HCT116 (cell line): ENCODE measurements around the gene TNPO2. TPM values are rescaled to one million over a fixed set of nuclear protein-coding genes. Genes with fewer than 3 reads are reported as not detected.

Source experiments
- ATAC-seq: fragments of 200-7000 bp; cut with Tn5 transposase; 2 replicates; pipeline ENCODE4 v1.9.1; 2020; ENCODE audit warnings: mild to moderate bottlenecking, moderate library complexity
- BruUV-seq: library from RNA; stranded (reverse); fragments of 400-500 nt; replicated peaks from 2 replicates; lab custom pipeline; 2021; lab: Mats Ljungman, UMichigan
- CTCF ChIA-PET: fragments of 300-600 bp; sonication (Branson Sonifier 250); formaldehyde crosslinking; loops from one replicate; lab custom pipeline; 2021; ENCODE audit warnings: antibody characterized with exemption; lab: Charles Lee
- POLR2A ChIA-PET: fragments of 300-600, 350-600 bp; sonication (Branson Sonifier 250); formaldehyde crosslinking; loops from one replicate; lab custom pipeline; 2021; ENCODE audit warnings: antibody characterized with exemption; lab: Charles Lee
- RAD21 ChIA-PET, 2 experiments: fragments of 300-600 bp; sonication (Branson Sonifier 250); formaldehyde crosslinking; loops; one replicate each; lab custom pipeline; 2023; ENCODE audit warnings: low total read pairs in 2 of 2; ENCODE audit not compliant: uncharacterized antibody in 2 of 2, unreplicated experiment in 2 of 2, low non-redundant PET in 1 of 2; lab: Charles Lee
- DNase-seq: peaks from one replicate; pipeline ENCODE4 v3.0.0-alpha.2; 2010; ENCODE audit warnings: low read depth, low spot score
- H2AFZ ChIP-seq: fragments of 200-600 bp; shearing (Covaris generic), sonication (generic); 2 replicates; pipeline ENCODE4 v1.6.1; 2017; ENCODE audit warnings: low read depth, mixed run types, mixed read lengths, antibody characterized with exemption, low read length; ENCODE audit not compliant: poor library complexity, severe bottlenecking
- H3K27ac ChIP-seq: 2 replicates; pipeline ENCODE4 v1.5.1; 2012; ENCODE audit warnings: low read depth, low read length
- H3K27me3 ChIP-seq: fragments of 200-600 bp; sonication (generic); 2 replicates; pipeline ENCODE4 v1.6.1; 2016; ENCODE audit warnings: mixed run types, low read length, mixed read lengths; ENCODE audit not compliant: insufficient read depth
- H3K36me3 ChIP-seq, 2 experiments: fragments of 200-500 bp in 1 of 2; fragments of 200-600 bp in 1 of 2; sonication (Bioruptor generic) in 1 of 2; sonication (generic) in 1 of 2; 2 replicates each; pipeline versions ENCODE4 v1.5.1 to v1.6.1; 2014 to 2016; ENCODE audit warnings: low read length in 2 of 2, inconsistent platforms in 1 of 2, mixed read lengths in 1 of 2, mixed run types in 1 of 2; ENCODE audit not compliant: insufficient read depth in 2 of 2, control insufficient read depth in 1 of 2
- H3K4me1 ChIP-seq, 2 experiments: fragments of 200-600 bp in 1 of 2; sonication (generic) in 1 of 2; 2 replicates each; pipeline versions ENCODE4 v1.5.1 to v1.6.1; 2012 to 2017; ENCODE audit warnings: low read length in 2 of 2, inconsistent platforms in 1 of 2, mild to moderate bottlenecking in 1 of 2, mixed read lengths in 1 of 2, mixed run types in 1 of 2, moderate library complexity in 1 of 2; ENCODE audit not compliant: insufficient read depth in 2 of 2, control insufficient read depth in 1 of 2
- H3K4me2 ChIP-seq: fragments of 200-600 bp; sonication (generic); 2 replicates; pipeline ENCODE4 v1.6.1; 2017; ENCODE audit warnings: mixed run types, low read length, mixed read lengths
- H3K4me3 ChIP-seq, 2 experiments: fragments of 200-600 bp in 1 of 2; sonication (generic) in 1 of 2; replicated peaks in 1 of 2; 2 replicates each; pipeline ENCODE4 v1.5.1; 2011 to 2016; ENCODE audit warnings: low read length in 2 of 2, control low read depth in 1 of 2, low read depth in 1 of 2, mild to moderate bottlenecking in 1 of 2, mixed read lengths in 1 of 2, mixed run types in 1 of 2
- H3K79me2 ChIP-seq: fragments of 200-600 bp; sonication (generic); 2 replicates; pipeline ENCODE4 v1.6.1; 2017; ENCODE audit warnings: mild to moderate bottlenecking, mixed run types, low read length, moderate library complexity, mixed read lengths; ENCODE audit not compliant: insufficient read depth
- H3K9ac ChIP-seq: fragments of 200-600 bp; sonication (generic); 2 replicates; pipeline ENCODE4 v1.6.1; 2016; ENCODE audit warnings: low read length, mixed read lengths
- H3K9me2 ChIP-seq: fragments of 200-600 bp; sonication (generic), shearing (Covaris generic); 2 replicates; pipeline ENCODE4 v1.6.1; 2017; ENCODE audit warnings: mixed run types, mild to moderate bottlenecking, moderate library complexity; ENCODE audit not compliant: insufficient read depth
- H3K9me3 ChIP-seq, 2 experiments: fragments of 200-500 bp in 1 of 2; fragments of 200-600 bp in 1 of 2; sonication (Bioruptor generic) in 1 of 2; sonication (generic) in 1 of 2; 2 replicates each; pipeline ENCODE4 v1.6.1; 2014 to 2017; ENCODE audit warnings: low read length in 2 of 2, mixed read lengths in 2 of 2, inconsistent platforms in 1 of 2, low read depth in 1 of 2, mild to moderate bottlenecking in 1 of 2, mixed run types in 1 of 2, moderate library complexity in 1 of 2; ENCODE audit not compliant: control insufficient read depth in 1 of 2, insufficient read depth in 1 of 2
- H4K20me1 ChIP-seq: fragments of 200-600 bp; sonication (generic), shearing (Covaris generic); 2 replicates; pipeline ENCODE4 v1.6.1; 2017; ENCODE audit warnings: mixed run types, mild to moderate bottlenecking, moderate library complexity; ENCODE audit not compliant: insufficient read depth
- CEBPB ChIP-seq: IDR thresholded peaks from 2 replicates; pipeline ENCODE4 v1.6.1; 2012; ENCODE audit warnings: low read depth
- EGR1 ChIP-seq: IDR thresholded peaks from 2 replicates; pipeline ENCODE4 v1.6.1; 2012; ENCODE audit warnings: low read depth
- EZH2 ChIP-seq: fragments of 200-600 bp; sonication (generic); IDR thresholded peaks from 2 replicates; pipeline ENCODE4 v1.6.1; 2017; ENCODE audit warnings: antibody characterized with exemption, mixed run types
- EZH2phosphoT487 ChIP-seq: fragments of 200-600 bp; IDR thresholded peaks from 2 replicates; pipeline ENCODE4 v1.6.1; 2018; ENCODE audit warnings: antibody characterized with exemption, borderline replicate concordance
- FOSL1 ChIP-seq: IDR thresholded peaks from 2 replicates; pipeline ENCODE4 v1.6.1; 2012; ENCODE audit warnings: low read depth
- JUND ChIP-seq: IDR thresholded peaks from 2 replicates; pipeline ENCODE4 v1.6.1; 2012
- POLR2A ChIP-seq: IDR thresholded peaks from 2 replicates; pipeline ENCODE4 v1.7.0; 2011; ENCODE audit warnings: borderline replicate concordance; ENCODE audit not compliant: insufficient read depth, insufficient read length; ENCODE audit errors: extremely low read depth
- POLR2AphosphoS5 ChIP-seq: IDR thresholded peaks from 2 replicates; pipeline ENCODE4 v1.6.1; 2011; ENCODE audit warnings: mild to moderate bottlenecking, low read depth, low read length, moderate library complexity
- RAD21 ChIP-seq: IDR thresholded peaks from 2 replicates; pipeline ENCODE4 v1.6.1; 2012; ENCODE audit warnings: low read depth, mild to moderate bottlenecking
- SIN3A ChIP-seq: IDR thresholded peaks from 2 replicates; pipeline ENCODE4 v1.6.1; 2012; ENCODE audit warnings: low read depth
- SP1 ChIP-seq: IDR thresholded peaks from 2 replicates; pipeline ENCODE4 v1.6.1; 2012; ENCODE audit warnings: low read depth
- TCF7L2 ChIP-seq: IDR thresholded peaks from 2 replicates; pipeline ENCODE4 v1.7.0; 2011; ENCODE audit warnings: borderline replicate concordance, inconsistent platforms; ENCODE audit not compliant: insufficient read depth, insufficient read length; ENCODE audit errors: extremely low read depth
- ZFX ChIP-seq: fragments of 450-650 bp; IDR thresholded peaks from 2 replicates; pipeline ENCODE4 v1.6.1; 2017
- ZNF274 ChIP-seq: fragments of 200-500 bp; sonication (Bioruptor generic); IDR thresholded peaks from 2 replicates; pipeline ENCODE4 v1.6.1; 2014; ENCODE audit warnings: mild to moderate bottlenecking, low read depth, low read length, inconsistent platforms
- intact Hi-C: fragments of 100-400 bp; cut with micrococcal nuclease; formaldehyde crosslinking; loops from 2 replicates; pipeline ENCODE4 v1.10.0; 2022
- total RNA-seq: library from RNA; stranded (reverse); gene quantifications from one replicate; pipeline ENCODE4 v1.2.1, GENCODE V29; 2021; ENCODE audit not compliant: unreplicated experiment
- TF ChIP-seq, protein P1 (sequence below): IDR thresholded peaks from 2 replicates; pipeline ENCODE4 v1.6.1; 2012
- TF ChIP-seq, protein P2 (sequence below): IDR thresholded peaks from 2 replicates; pipeline ENCODE4 v1.6.1; 2011; ENCODE audit warnings: mild to moderate bottlenecking, low read length, moderate library complexity; ENCODE audit not compliant: insufficient replicate concordance; ENCODE audit errors: extremely low read depth
- TF ChIP-seq, protein P3 (sequence below), 3 experiments: fragments of 200-600 bp in 1 of 3; sonication (generic) in 1 of 3; IDR thresholded peaks in 2 of 3; conservative IDR thresholded peaks in 1 of 3; 2 replicates each; pipeline ENCODE4 v1.5.1; 2012 to 2017; ENCODE audit warnings: low read depth in 2 of 3, low read length in 2 of 3, antibody characterized with exemption in 1 of 3, borderline replicate concordance in 1 of 3, control low read depth in 1 of 3, mild to moderate bottlenecking in 1 of 3, mixed read lengths in 1 of 3, mixed run types in 1 of 3, moderate library complexity in 1 of 3; ENCODE audit not compliant: insufficient read depth in 1 of 3
- TF ChIP-seq, protein P4 (sequence below): IDR thresholded peaks from 2 replicates; pipeline ENCODE4 v1.6.1; 2012
- TF ChIP-seq, protein P5 (sequence below): IDR thresholded peaks from 2 replicates; pipeline ENCODE4 v1.6.1; 2012; ENCODE audit warnings: low read depth

TNPO2 gene
- total RNA-seq, 1 experiment from 2014 or later = 81.8 TPM

DNA sequence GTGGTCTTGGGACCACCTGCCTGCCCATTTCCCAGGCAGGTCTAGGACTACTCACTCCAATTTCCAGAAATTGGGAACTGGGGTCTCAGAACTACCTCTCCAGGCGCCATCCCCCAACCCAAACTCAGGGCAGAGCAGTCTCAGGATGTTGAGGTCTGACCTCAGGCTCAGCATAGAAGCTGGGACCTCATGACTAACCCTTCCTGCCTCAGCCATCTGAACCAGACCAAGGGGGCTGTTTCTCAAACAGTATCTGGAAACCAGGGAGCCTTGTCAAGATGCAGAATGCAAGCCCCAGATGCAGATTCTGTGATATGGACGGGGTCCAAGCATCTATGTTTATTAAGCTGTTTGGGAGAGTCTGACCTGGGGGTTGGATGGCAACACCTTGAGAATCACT, 28.6 kb downstream of the TNPO2 start:
- Histone ChIP-seq H3K4me3 (peak overlapping the region; percentile 88 to 92), H3K9me2 (no peaks in the 10 kb centered on the region), H3K27ac (no peak overlapping the region), H3K4me1 (peaks cover 9 to 23% of the 10 kb centered on the region in 2 experiments; a peak in 3 of 4 replicates), H2AFZ (no peak overlapping the region), H3K36me3 (peaks cover 6 to 9% of the 10 kb centered on the region in 2 experiments; a peak in 2 of 4 replicates), H3K4me2 (peak overlapping the region; percentile 93), H3K27me3 (no peaks in the 10 kb centered on the region), H3K9me3 (no peaks in the 10 kb centered on the region), H3K79me2 (peaks cover 10% of the 10 kb centered on the region; the same call in 1 of the 2 replicates), H3K9ac (peak overlapping the region; percentile 90; the same call in 1 of the 2 replicates), H4K20me1 (no peaks in the 10 kb centered on the region)
- ChIA-PET POLR2A (no interaction called here), CTCF (interaction anchor here (0.5 kb wide), 1 partner anchor 81 kb away, joined by 5 read pairs; no protein-coding TSS in a partner anchor), RAD21 (no interaction called here)
- no peak for ATAC-seq
- intact Hi-C loops = no loop called here
- no TSS peak for BruUV-seq
- DNase-seq = no peak
- TF ChIP-seq JUND (no peak), FOSL1 (no peak), ZFX (no peak), POLR2AphosphoS5 (no peak), EGR1 (no peak), EZH2 (no peak), TCF7L2 (no peak), SP1 (no peak), EZH2phosphoT487 (no peak), RAD21 (no peak), POLR2A (no peak), SIN3A (no peak), CEBPB (no peak), ZNF274 (no peak)
- TF ChIP-seq, protein P1, sequence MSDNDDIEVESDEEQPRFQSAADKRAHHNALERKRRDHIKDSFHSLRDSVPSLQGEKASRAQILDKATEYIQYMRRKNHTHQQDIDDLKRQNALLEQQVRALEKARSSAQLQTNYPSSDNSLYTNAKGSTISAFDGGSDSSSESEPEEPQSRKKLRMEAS = no peak
- TF ChIP-seq, protein P2, sequence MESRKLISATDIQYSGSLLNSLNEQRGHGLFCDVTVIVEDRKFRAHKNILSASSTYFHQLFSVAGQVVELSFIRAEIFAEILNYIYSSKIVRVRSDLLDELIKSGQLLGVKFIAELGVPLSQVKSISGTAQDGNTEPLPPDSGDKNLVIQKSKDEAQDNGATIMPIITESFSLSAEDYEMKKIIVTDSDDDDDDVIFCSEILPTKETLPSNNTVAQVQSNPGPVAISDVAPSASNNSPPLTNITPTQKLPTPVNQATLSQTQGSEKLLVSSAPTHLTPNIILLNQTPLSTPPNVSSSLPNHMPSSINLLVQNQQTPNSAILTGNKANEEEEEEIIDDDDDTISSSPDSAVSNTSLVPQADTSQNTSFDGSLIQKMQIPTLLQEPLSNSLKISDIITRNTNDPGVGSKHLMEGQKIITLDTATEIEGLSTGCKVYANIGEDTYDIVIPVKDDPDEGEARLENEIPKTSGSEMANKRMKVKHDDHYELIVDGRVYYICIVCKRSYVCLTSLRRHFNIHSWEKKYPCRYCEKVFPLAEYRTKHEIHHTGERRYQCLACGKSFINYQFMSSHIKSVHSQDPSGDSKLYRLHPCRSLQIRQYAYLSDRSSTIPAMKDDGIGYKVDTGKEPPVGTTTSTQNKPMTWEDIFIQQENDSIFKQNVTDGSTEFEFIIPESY = no peak
- TF ChIP-seq, protein P3, sequence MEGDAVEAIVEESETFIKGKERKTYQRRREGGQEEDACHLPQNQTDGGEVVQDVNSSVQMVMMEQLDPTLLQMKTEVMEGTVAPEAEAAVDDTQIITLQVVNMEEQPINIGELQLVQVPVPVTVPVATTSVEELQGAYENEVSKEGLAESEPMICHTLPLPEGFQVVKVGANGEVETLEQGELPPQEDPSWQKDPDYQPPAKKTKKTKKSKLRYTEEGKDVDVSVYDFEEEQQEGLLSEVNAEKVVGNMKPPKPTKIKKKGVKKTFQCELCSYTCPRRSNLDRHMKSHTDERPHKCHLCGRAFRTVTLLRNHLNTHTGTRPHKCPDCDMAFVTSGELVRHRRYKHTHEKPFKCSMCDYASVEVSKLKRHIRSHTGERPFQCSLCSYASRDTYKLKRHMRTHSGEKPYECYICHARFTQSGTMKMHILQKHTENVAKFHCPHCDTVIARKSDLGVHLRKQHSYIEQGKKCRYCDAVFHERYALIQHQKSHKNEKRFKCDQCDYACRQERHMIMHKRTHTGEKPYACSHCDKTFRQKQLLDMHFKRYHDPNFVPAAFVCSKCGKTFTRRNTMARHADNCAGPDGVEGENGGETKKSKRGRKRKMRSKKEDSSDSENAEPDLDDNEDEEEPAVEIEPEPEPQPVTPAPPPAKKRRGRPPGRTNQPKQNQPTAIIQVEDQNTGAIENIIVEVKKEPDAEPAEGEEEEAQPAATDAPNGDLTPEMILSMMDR (IDR thresholded peaks at IDR 0.05 in 2 of 3, conservative IDR thresholded peaks at IDR 0.05 in 1 of 3; ENCODE audit: borderline replicate concordance in 1 of 3, insufficient read depth in 1 of 3, low read depth in 2 of 3, low read length in 2 of 3) = no peak
- TF ChIP-seq, protein P4, sequence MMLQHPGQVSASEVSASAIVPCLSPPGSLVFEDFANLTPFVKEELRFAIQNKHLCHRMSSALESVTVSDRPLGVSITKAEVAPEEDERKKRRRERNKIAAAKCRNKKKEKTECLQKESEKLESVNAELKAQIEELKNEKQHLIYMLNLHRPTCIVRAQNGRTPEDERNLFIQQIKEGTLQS = no peak
- TF ChIP-seq, protein P5, sequence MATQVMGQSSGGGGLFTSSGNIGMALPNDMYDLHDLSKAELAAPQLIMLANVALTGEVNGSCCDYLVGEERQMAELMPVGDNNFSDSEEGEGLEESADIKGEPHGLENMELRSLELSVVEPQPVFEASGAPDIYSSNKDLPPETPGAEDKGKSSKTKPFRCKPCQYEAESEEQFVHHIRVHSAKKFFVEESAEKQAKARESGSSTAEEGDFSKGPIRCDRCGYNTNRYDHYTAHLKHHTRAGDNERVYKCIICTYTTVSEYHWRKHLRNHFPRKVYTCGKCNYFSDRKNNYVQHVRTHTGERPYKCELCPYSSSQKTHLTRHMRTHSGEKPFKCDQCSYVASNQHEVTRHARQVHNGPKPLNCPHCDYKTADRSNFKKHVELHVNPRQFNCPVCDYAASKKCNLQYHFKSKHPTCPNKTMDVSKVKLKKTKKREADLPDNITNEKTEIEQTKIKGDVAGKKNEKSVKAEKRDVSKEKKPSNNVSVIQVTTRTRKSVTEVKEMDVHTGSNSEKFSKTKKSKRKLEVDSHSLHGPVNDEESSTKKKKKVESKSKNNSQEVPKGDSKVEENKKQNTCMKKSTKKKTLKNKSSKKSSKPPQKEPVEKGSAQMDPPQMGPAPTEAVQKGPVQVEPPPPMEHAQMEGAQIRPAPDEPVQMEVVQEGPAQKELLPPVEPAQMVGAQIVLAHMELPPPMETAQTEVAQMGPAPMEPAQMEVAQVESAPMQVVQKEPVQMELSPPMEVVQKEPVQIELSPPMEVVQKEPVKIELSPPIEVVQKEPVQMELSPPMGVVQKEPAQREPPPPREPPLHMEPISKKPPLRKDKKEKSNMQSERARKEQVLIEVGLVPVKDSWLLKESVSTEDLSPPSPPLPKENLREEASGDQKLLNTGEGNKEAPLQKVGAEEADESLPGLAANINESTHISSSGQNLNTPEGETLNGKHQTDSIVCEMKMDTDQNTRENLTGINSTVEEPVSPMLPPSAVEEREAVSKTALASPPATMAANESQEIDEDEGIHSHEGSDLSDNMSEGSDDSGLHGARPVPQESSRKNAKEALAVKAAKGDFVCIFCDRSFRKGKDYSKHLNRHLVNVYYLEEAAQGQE = no peak
